Spleen (tissue), 11 donors: ENCODE data around the gene APBB3. TPM values are rescaled to one million over a fixed set of nuclear protein-coding genes. Genes with fewer than 3 reads are reported as not detected.

Experiments used
- DNase-seq: peaks from one replicate; pipeline ENCODE4 v3.0.0-alpha.2; 2020
- H3K27ac ChIP-seq, 8 donors: fragments of 200-600 bp; sonication (generic) in 7 of 8; 1 replicate in 4 of 8; 2 replicates in 4 of 8; pipeline versions ENCODE4 v1.5.0 to v1.8.0; 2016 to 2021; ENCODE audit warnings: inconsistent platforms in 4 of 8, mild to moderate bottlenecking in 4 of 8, moderate library complexity in 1 of 8
- H3K27me3 ChIP-seq, 7 donors: fragments of 200-600 bp; sonication (generic) in 6 of 7; replicated peaks in 1 of 7; 1 replicate in 4 of 7; 2 replicates in 3 of 7; pipeline versions ENCODE4 v1.5.0 to v1.8.0; 2016 to 2021; ENCODE audit warnings: inconsistent platforms in 3 of 7, mild to moderate bottlenecking in 1 of 7
- H3K36me3 ChIP-seq, 6 donors: fragments of 200-600 bp; sonication (generic) in 5 of 6; 1 replicate in 4 of 6; 2 replicates in 2 of 6; pipeline versions ENCODE4 v1.5.0 to v1.8.0; 2016 to 2021; ENCODE audit warnings: inconsistent platforms in 2 of 6
- H3K4me1 ChIP-seq, 6 donors: fragments of 200-600 bp; sonication (generic) in 5 of 6; 1 replicate in 3 of 6; 2 replicates in 3 of 6; pipeline versions ENCODE4 v1.5.0 to v1.8.0; 2016 to 2021; ENCODE audit warnings: inconsistent platforms in 3 of 6
- H3K4me3 ChIP-seq, 8 donors: fragments of 200-600 bp; sonication (generic) in 7 of 8; 1 replicate in 4 of 8; 2 replicates in 4 of 8; pipeline versions ENCODE4 v1.5.0 to v1.8.0; 2016 to 2021; ENCODE audit warnings: inconsistent platforms in 4 of 8, mild to moderate bottlenecking in 4 of 8, moderate library complexity in 2 of 8
- H3K9me3 ChIP-seq, 8 donors: fragments of 200-600 bp; sonication (generic) in 7 of 8; 1 replicate in 4 of 8; 2 replicates in 4 of 8; pipeline versions ENCODE4 v1.5.0 to v1.8.0; 2016 to 2021; ENCODE audit warnings: inconsistent platforms in 4 of 8
- POLR2A ChIP-seq, 3 donors: fragments of 450-650 bp; IDR thresholded peaks; one replicate each; pipeline ENCODE4 v1.5.1; 2017; ENCODE audit warnings: antibody characterized with exemption in 3 of 3, mild to moderate bottlenecking in 1 of 3
- POLR2AphosphoS5 ChIP-seq, 3 donors: sonication (generic); formaldehyde crosslinking; IDR thresholded peaks; one replicate each; pipeline ENCODE4 v1.5.1; 2017; ENCODE audit warnings: antibody characterized with exemption in 3 of 3
- WGBS, 5 donors: extraction: QIAGEN DNeasy Blood & Tissue Kit in 3 of 5; methylation state at CpG; one replicate each; pipeline versions ENCODE4 v1.1.5 to v1.1.7; 2013 to 2018; 5-methylcytosine and 5-hydroxymethylcytosine counted together
- intact Hi-C: fragments of 100-400 bp; cut with DNase I; formaldehyde crosslinking; loops from one replicate; pipeline ENCODE4 v1.15.0; 2023; ENCODE audit warnings: low total_unique reads
- polyA plus RNA-seq, 3 donors: library from polyadenylated mRNA; stranded (reverse); fragments of 200-250 nt; gene quantifications; one replicate each; pipeline ENCODE4 v1.2.1, GENCODE V29; 2013
- total RNA-seq, 7 donors: library from RNA; depleted of rRNA in 3 of 7; stranded (reverse); fragments of >200 nt in 3 of 7; fragmentation: NEBNext Ultra II Directional in 4 of 7; extraction: Animal tissue kit (Norgen Biotek cat#: 25700) in 4 of 7; gene quantifications; one replicate each; pipeline versions ENCODE4 v1.1.0 to v1.2.1, GENCODE V29; 2016 to 2021
- TF ChIP-seq, protein P1 (sequence below), 11 experiments: fragments of 200-600 bp in 7 of 11; fragments of 450-650 bp in 4 of 11; sonication (generic) in 4 of 11; IDR thresholded peaks in 8 of 11; conservative IDR thresholded peaks in 3 of 11; 1 replicate in 7 of 11; 2 replicates in 4 of 11; pipeline versions ENCODE4 v1.4.0 to v1.8.0; 2016 to 2021; ENCODE audit warnings: antibody characterized with exemption in 11 of 11, inconsistent platforms in 4 of 11, mild to moderate bottlenecking in 1 of 11
- donor health status: healthy with polysubstance abuse.
- donor health status: DM: no; HTN: no; CAD: no; lungs with moderate emphysema.
- donor health status: DM: no; HTN: no; CAD: no.
- donor health status: Bipolar disorder and iron deficiency.
- donor health status: healthy.
- donor health status: DM: no; HTN: no; CAD: no.
- donor health status: DM: yes; HTN: yes; CAD: no.

Gene APBB3
- total and polyA plus RNA-seq, 10 donors, result 26.0 to 57.8 (median 41.9) TPM

- TF ChIP-seq POLR2A (IDR thresholded peaks at IDR 0.05) (no peak), POLR2AphosphoS5 (IDR thresholded peaks at IDR 0.05) (peak in 1 of 3 donors; percentile 67)
- TF ChIP-seq, protein P1, sequence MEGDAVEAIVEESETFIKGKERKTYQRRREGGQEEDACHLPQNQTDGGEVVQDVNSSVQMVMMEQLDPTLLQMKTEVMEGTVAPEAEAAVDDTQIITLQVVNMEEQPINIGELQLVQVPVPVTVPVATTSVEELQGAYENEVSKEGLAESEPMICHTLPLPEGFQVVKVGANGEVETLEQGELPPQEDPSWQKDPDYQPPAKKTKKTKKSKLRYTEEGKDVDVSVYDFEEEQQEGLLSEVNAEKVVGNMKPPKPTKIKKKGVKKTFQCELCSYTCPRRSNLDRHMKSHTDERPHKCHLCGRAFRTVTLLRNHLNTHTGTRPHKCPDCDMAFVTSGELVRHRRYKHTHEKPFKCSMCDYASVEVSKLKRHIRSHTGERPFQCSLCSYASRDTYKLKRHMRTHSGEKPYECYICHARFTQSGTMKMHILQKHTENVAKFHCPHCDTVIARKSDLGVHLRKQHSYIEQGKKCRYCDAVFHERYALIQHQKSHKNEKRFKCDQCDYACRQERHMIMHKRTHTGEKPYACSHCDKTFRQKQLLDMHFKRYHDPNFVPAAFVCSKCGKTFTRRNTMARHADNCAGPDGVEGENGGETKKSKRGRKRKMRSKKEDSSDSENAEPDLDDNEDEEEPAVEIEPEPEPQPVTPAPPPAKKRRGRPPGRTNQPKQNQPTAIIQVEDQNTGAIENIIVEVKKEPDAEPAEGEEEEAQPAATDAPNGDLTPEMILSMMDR (IDR thresholded peaks at IDR 0.05 in 8 of 11, conservative IDR thresholded peaks at IDR 0.05 in 3 of 11), result peak; percentile 21 to 73 (median 55)
- peaks cover 0 to 27% (median 2%) of the 10 kb centered on the region in 6 donors for H3K36me3 ChIP-seq
- H3K4me3 ChIP-seq, result no peak overlapping the region
- intact Hi-C loops, result no loop called here
- H3K4me1 ChIP-seq, result peaks cover 0 to 50% (median 18%) of the 10 kb centered on the region in 6 donors
- H3K9me3 ChIP-seq, result no peaks in the 10 kb centered on the region
- WGBS, 5 donors, result 66 to 88% (median 78%) methylated on average over 6 to 8 of the region's 8 CpGs
- DNase-seq, result peak; percentile 90
- peak overlapping the region in 3 of 8 donors; percentile 37 to 68 (median 57) for H3K27ac ChIP-seq
- H3K27me3 ChIP-seq, result no peaks in the 10 kb centered on the region
Measured at GRCh38 chr5:140575309-140575708, 10.9 kb upstream of the APBB3 start.

- no peaks in the 10 kb centered on the region for H3K27me3 ChIP-seq
Measured at GRCh38 chr5:140574165-140574564, 9.8 kb upstream of the APBB3 start.

GRCh38 chr5:140573683-140574082 lies 9.3 kb upstream of the APBB3 start:
- H3K27ac ChIP-seq, result peak overlapping the region in 6 of 8 donors; percentile 7 to 68 (median 46)
- H3K36me3 ChIP-seq, result peaks cover 0 to 29% (median 5%) of the 10 kb centered on the region in 6 donors
- H3K27me3 ChIP-seq, result no peaks in the 10 kb centered on the region
- intact Hi-C loops, result no loop called here
- no peak for DNase-seq
- no peak for TF ChIP-seq POLR2A (IDR thresholded peaks at IDR 0.05)
- TF ChIP-seq, protein P1 (IDR thresholded peaks at IDR 0.05 in 8 of 11, conservative IDR thresholded peaks at IDR 0.05 in 3 of 11), result no peak
- no peak for TF ChIP-seq POLR2AphosphoS5 (IDR thresholded peaks at IDR 0.05)
- H3K4me1 ChIP-seq, result peaks cover 8 to 66% (median 34%) of the 10 kb centered on the region in 6 donors
- no peaks in the 10 kb centered on the region for H3K9me3 ChIP-seq
- 95 to 99% (median 97%) methylated on average over 7 of the region's 7 CpGs for WGBS, 5 donors
- H3K4me3 ChIP-seq, result no peak overlapping the region

More at GRCh38 chr5:140574165-140574564, 9.8 kb upstream of the APBB3 start:
- peak in 1 of 3 donors; percentile 72 for TF ChIP-seq POLR2AphosphoS5 (IDR thresholded peaks at IDR 0.05)
- TF ChIP-seq POLR2A (IDR thresholded peaks at IDR 0.05), result no peak
- TF ChIP-seq, protein P1 (IDR thresholded peaks at IDR 0.05 in 8 of 11, conservative IDR thresholded peaks at IDR 0.05 in 3 of 11), result no peak
- WGBS, 5 donors, result 57 to 75% (median 65%) methylated on average over 3 of the region's 3 CpGs
- DNase-seq, result no peak
- Histone ChIP-seq H3K9me3 (no peaks in the 10 kb centered on the region), H3K4me1 (peaks cover 8 to 61% (median 29%) of the 10 kb centered on the region in 6 donors), H3K27ac (peak overlapping the region in 6 of 8 donors; percentile 14 to 68 (median 46)), H3K36me3 (peaks cover 0 to 31% (median 5%) of the 10 kb centered on the region in 6 donors), H3K4me3 (no peak overlapping the region)
- intact Hi-C loops, result no loop called here

DNA sequence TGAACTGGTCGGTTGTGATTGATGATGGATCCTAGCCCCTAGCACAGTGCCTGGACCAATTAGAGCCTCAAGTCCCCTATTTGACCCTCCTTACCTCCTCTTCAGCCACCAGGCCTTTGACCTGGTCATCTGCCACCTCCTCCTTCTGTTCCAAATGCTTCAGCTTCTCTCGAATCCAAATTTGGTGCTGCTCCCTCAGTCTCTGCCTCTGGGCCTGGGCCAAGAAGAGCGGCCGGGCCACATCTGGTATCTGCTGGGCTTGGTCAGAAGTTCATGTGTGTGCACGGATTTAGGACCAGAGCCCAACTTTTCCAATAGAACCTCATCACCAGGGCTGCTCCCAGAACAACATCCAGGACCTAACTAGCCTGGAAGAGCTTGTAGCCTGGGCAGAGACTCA lies 6.7 kb upstream of the APBB3 start:
- DNase-seq, result no peak

More for the DNA sequence above, 6.7 kb upstream of the APBB3 start:
- Histone ChIP-seq H3K4me3 (no peak overlapping the region), H3K27me3 (no peaks in the 10 kb centered on the region), H3K9me3 (no peaks in the 10 kb centered on the region), H3K4me1 (peaks cover 10 to 80% (median 48%) of the 10 kb centered on the region in 6 donors), H3K27ac (peak overlapping the region in 6 of 8 donors; percentile 17 to 86 (median 78)), H3K36me3 (peaks cover 0 to 55% (median 30%) of the 10 kb centered on the region in 6 donors)
- intact Hi-C loops, result no loop called here
- TF ChIP-seq, protein P1 (IDR thresholded peaks at IDR 0.05 in 8 of 11, conservative IDR thresholded peaks at IDR 0.05 in 3 of 11), result no peak
- TF ChIP-seq POLR2A (IDR thresholded peaks at IDR 0.05) (no peak), POLR2AphosphoS5 (IDR thresholded peaks at IDR 0.05) (peak in 2 of 3 donors; percentile 31 to 35)
- 78 to 88% (median 82%) methylated on average over 5 of the region's 5 CpGs for WGBS, 5 donors
